ENCODE data around the gene CRYL1.

Gene CRYL1

DNA sequence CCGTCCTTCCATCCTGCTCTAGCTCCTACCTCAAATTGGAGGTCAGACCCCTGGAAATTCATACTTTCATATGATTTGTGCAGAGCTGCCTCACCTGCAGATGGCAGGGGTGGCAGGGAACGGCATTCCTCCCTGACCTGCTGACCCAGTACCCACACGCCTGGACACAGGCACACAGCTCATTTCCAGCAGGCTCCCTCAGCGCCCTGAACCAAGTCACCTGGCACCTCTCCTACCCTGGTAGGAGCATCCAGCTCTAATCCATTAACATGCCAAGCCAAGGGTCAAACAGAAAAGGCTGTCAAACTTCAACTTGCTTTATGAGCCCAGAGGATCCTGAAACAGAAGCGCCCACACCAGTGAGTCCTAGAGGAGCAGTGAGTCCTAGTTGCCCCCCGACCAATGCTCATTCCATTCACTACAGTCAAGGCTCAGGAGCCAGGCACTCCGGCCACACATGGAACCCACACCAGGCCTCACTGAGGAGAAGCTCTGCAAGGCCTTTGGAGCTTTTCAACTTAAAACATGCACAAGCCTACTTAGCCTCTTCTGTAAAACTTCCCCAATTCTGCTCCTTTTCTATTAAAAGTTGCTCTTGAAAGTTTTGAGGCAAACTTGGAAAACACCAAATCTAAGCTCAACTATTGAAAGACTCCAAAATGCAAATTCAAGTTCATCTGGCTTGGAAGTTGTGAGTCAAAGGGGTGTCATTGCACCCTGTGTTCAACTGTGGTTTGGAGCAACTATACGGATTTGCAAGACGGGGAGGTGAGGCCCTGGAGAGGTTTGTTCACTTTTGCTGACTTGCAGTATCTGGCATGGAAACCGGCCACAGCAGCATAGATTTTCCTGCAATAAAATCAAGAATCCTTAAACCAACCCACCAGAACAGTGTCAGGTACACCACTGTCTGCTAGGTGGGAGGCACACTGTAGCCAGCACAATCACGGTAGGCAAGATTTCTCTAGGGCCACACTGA is 96.7 kb downstream of the CRYL1 start:
- Histone ChIP-seq H3K79me2 (ENCODE audit: low read length) (no peaks in the 10 kb centered on the region), H3K27ac (ENCODE audit: low read length) (no peak overlapping the region)

DNA sequence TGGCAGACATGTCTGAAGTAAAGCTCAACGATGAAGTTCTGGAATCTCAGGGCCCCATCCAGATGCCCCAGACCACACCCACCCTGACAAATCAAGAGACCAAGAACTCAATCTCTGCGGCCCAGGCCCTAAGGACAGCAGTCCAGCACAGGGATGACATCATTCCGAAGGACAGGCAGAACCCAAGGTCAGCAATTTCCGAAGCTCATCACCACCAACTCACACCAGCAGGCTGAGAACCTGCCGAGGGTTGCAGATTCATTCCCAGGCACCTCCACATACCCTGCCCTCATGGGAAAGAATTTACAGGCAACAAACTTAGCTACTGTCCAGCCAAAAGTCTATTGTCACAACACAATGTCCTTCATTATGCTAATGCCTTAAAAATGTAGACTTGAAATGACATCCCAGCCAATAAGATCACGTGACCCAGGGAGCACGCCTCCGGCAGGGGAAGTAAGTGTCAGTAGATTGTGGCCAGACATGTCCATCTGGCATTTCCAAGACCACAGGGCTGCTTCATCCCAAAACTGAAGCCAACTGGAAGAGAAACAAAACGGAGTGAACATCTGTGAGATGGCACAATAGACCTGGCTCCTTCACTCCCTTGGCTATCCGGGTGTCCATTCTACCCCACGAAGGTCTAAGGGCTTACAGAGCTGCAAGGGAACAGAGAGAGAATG is 98.8 kb downstream of the CRYL1 start:
- no peak overlapping the region for H3K27ac ChIP-seq (ENCODE audit: low read length)
- H3K4me3 ChIP-seq (ENCODE audit: low read length) = no peak overlapping the region
- H3K9me3 ChIP-seq (replicated peaks; ENCODE audit: insufficient read depth, low read length) = no peaks in the 10 kb centered on the region
- no peaks in the 10 kb centered on the region for H3K4me1 ChIP-seq (ENCODE audit: low read length)
- no peaks in the 10 kb centered on the region for H3K9me2 ChIP-seq (replicated peaks; ENCODE audit: insufficient read depth, low read length)
- no peaks in the 10 kb centered on the region for H3F3A ChIP-seq (ENCODE audit: insufficient read depth, low read length)
- H4K20me1 ChIP-seq (ENCODE audit: insufficient read depth, low read length) = no peaks in the 10 kb centered on the region
- H2AFZ ChIP-seq (ENCODE audit: low read length) = no peak overlapping the region
- H3K4me2 ChIP-seq (ENCODE audit: low read depth, low read length) = no peak overlapping the region
- no peaks in the 10 kb centered on the region for H3K27me3 ChIP-seq (replicated peaks; ENCODE audit: insufficient read depth, low read length)
- H3K79me2 ChIP-seq (ENCODE audit: low read length) = no peaks in the 10 kb centered on the region
- no peak for DNase-seq
- no peaks in the 10 kb centered on the region for H3K36me3 ChIP-seq (replicated peaks; ENCODE audit: insufficient read depth, low read length)
- TF ChIP-seq CTCF (IDR thresholded peaks at IDR 0.05; ENCODE audit: low read length) (no peak), EZH2phosphoT487 (IDR thresholded peaks at IDR 0.05; ENCODE audit: low read length) (no peak), EZH2 (optimal IDR thresholded peaks at IDR 0.05; ENCODE audit: low read depth, low read length) (no peak)
- no peak overlapping the region for H3K9ac ChIP-seq (ENCODE audit: low read length)

More for the DNA sequence above, 96.7 kb downstream of the CRYL1 start:
- H3K4me1 ChIP-seq (ENCODE audit: low read length) = no peaks in the 10 kb centered on the region
- no peak overlapping the region for H3K4me2 ChIP-seq (ENCODE audit: low read depth, low read length)
- no peaks in the 10 kb centered on the region for H3K9me2 ChIP-seq (replicated peaks; ENCODE audit: insufficient read depth, low read length)
- H3K27me3 ChIP-seq (replicated peaks; ENCODE audit: insufficient read depth, low read length) = no peaks in the 10 kb centered on the region
- TF ChIP-seq CTCF (IDR thresholded peaks at IDR 0.05; ENCODE audit: low read length) (no peak), EZH2 (optimal IDR thresholded peaks at IDR 0.05; ENCODE audit: low read depth, low read length) (no peak), EZH2phosphoT487 (IDR thresholded peaks at IDR 0.05; ENCODE audit: low read length) (no peak)
- no peak overlapping the region for H3K4me3 ChIP-seq (ENCODE audit: low read length)
- no peaks in the 10 kb centered on the region for H3F3A ChIP-seq (ENCODE audit: insufficient read depth, low read length)
- no peak for DNase-seq
- no peaks in the 10 kb centered on the region for H4K20me1 ChIP-seq (ENCODE audit: insufficient read depth, low read length)
- no peak overlapping the region for H3K9ac ChIP-seq (ENCODE audit: low read length)
- no peaks in the 10 kb centered on the region for H3K9me3 ChIP-seq (replicated peaks; ENCODE audit: insufficient read depth, low read length)
- no peaks in the 10 kb centered on the region for H3K36me3 ChIP-seq (replicated peaks; ENCODE audit: insufficient read depth, low read length)
- H2AFZ ChIP-seq (ENCODE audit: low read length) = no peak overlapping the region

DNA sequence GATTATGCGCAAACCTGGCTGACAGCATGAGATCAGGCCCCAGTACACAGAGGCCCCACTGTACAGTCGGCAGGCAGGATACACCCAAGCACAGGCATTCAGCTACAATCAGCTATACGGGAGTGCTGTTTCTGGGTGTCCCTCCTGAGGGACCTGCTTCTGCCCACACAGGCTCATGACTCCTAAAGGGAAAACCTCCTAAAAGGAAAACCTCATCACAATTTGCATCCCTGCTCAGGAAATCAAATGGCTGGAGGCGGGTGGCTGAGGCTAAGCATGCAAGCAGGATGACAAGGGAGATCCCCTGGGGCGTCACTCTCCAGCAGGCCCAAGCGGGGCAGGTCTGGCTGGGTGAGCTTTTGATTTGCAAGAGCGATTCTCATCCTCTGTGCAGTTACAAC is 99.8 kb downstream of the CRYL1 start:
- H3K9ac ChIP-seq (ENCODE audit: low read length) = no peak overlapping the region
- no peak for DNase-seq
- no peaks in the 10 kb centered on the region for H3K27me3 ChIP-seq (replicated peaks; ENCODE audit: insufficient read depth, low read length)
- H3K79me2 ChIP-seq (ENCODE audit: low read length) = no peaks in the 10 kb centered on the region
- no peak overlapping the region for H3K27ac ChIP-seq (ENCODE audit: low read length)
- H3K36me3 ChIP-seq (replicated peaks; ENCODE audit: insufficient read depth, low read length) = no peaks in the 10 kb centered on the region
- H3K4me3 ChIP-seq (ENCODE audit: low read length) = no peak overlapping the region
- H3F3A ChIP-seq (ENCODE audit: insufficient read depth, low read length) = no peaks in the 10 kb centered on the region
- H3K4me2 ChIP-seq (ENCODE audit: low read depth, low read length) = no peak overlapping the region
- TF ChIP-seq EZH2phosphoT487 (IDR thresholded peaks at IDR 0.05; ENCODE audit: low read length) (no peak), CTCF (IDR thresholded peaks at IDR 0.05; ENCODE audit: low read length) (no peak), EZH2 (optimal IDR thresholded peaks at IDR 0.05; ENCODE audit: low read depth, low read length) (no peak)
- no peaks in the 10 kb centered on the region for H3K9me3 ChIP-seq (replicated peaks; ENCODE audit: insufficient read depth, low read length)
- no peaks in the 10 kb centered on the region for H3K4me1 ChIP-seq (ENCODE audit: low read length)
- no peaks in the 10 kb centered on the region for H4K20me1 ChIP-seq (ENCODE audit: insufficient read depth, low read length)
- H2AFZ ChIP-seq (ENCODE audit: low read length) = no peak overlapping the region
- H3K9me2 ChIP-seq (replicated peaks; ENCODE audit: insufficient read depth, low read length) = no peaks in the 10 kb centered on the region

All from MM.1S (cell line).